Osteocyte (in vitro differentiated cells): Measurements from ENCODE around the gene ZBTB17. TPM values are rescaled to one million over a fixed set of nuclear protein-coding genes. Genes with fewer than 3 reads are reported as not detected.
A peak's percentile ranks its signal among the peaks of the same experiment; 100 is the strongest.

Experiments used
- DNase-seq: peaks from one replicate; pipeline ENCODE4 v3.0.0; 2021; ENCODE audit warnings: mixed read lengths; ENCODE audit not compliant: unreplicated experiment; ENCODE audit errors: extremely low spot score
- H3K27ac Mint-ChIP-seq: one replicate; pipeline ENCODE4 v1.8.0; 2021; ENCODE audit warnings: mild to moderate bottlenecking, mixed read lengths; ENCODE audit not compliant: unreplicated experiment
- H3K27me3 Mint-ChIP-seq: one replicate; pipeline ENCODE4 v1.8.0; 2021; ENCODE audit warnings: mixed read lengths; ENCODE audit not compliant: unreplicated experiment
- H3K36me3 Mint-ChIP-seq: one replicate; pipeline ENCODE4 v1.8.0; 2021; ENCODE audit warnings: mixed read lengths; ENCODE audit not compliant: unreplicated experiment
- H3K4me1 Mint-ChIP-seq: one replicate; pipeline ENCODE4 v1.8.0; 2021; ENCODE audit warnings: mixed read lengths; ENCODE audit not compliant: unreplicated experiment
- H3K4me3 Mint-ChIP-seq: one replicate; pipeline ENCODE4 v1.8.0; 2021; ENCODE audit warnings: mild to moderate bottlenecking, moderate library complexity, mixed read lengths; ENCODE audit not compliant: unreplicated experiment
- H3K9me3 Mint-ChIP-seq: one replicate; pipeline ENCODE4 v1.8.0; 2021; ENCODE audit warnings: mixed read lengths; ENCODE audit not compliant: unreplicated experiment
- total RNA-seq: library from RNA; stranded (reverse); gene quantifications from 2 replicates; pipeline ENCODE4 v1.2.1, GENCODE V29; 2021
- TF ChIP-seq, protein P1 (sequence below): fragments of 200-600 bp; sonication (generic); IDR thresholded peaks from 2 replicates; pipeline ENCODE4 v1.5.0; 2021; ENCODE audit warnings: antibody characterized with exemption, mild to moderate bottlenecking, moderate library complexity

Gene ZBTB17
- total RNA-seq, 1 donor from 2014 or later = 37.2 TPM

DNA sequence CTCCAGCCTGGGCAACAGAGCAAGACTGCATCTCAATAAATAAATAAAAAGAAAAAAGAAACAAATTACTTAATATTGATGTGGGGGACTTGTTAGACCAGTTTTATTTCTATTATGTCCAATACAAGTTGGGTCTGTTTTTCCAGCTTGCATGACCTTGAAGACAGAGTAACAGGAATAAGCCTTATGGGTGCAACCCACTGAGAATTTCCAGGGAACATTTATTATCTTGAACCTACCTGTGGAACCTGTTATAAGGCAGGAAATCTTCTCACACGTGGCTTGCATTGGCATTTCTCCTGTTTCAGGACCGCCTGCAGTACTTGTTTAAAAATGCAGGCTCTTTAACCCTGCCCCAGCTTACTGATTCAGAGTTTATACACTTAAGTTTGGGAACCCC lies 64.0 kb downstream of the ZBTB17 start:
- Mint-ChIP-seq H3K27ac (no peak overlapping the region), H3K9me3 (no peaks in the 10 kb centered on the region), H3K4me3 (no peak overlapping the region), H3K27me3 (no peaks in the 10 kb centered on the region), H3K36me3 (peaks cover 44% of the 10 kb centered on the region), H3K4me1 (peaks cover 10% of the 10 kb centered on the region)
- no peak for DNase-seq
- TF ChIP-seq, protein P1, sequence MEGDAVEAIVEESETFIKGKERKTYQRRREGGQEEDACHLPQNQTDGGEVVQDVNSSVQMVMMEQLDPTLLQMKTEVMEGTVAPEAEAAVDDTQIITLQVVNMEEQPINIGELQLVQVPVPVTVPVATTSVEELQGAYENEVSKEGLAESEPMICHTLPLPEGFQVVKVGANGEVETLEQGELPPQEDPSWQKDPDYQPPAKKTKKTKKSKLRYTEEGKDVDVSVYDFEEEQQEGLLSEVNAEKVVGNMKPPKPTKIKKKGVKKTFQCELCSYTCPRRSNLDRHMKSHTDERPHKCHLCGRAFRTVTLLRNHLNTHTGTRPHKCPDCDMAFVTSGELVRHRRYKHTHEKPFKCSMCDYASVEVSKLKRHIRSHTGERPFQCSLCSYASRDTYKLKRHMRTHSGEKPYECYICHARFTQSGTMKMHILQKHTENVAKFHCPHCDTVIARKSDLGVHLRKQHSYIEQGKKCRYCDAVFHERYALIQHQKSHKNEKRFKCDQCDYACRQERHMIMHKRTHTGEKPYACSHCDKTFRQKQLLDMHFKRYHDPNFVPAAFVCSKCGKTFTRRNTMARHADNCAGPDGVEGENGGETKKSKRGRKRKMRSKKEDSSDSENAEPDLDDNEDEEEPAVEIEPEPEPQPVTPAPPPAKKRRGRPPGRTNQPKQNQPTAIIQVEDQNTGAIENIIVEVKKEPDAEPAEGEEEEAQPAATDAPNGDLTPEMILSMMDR = no peak

DNA sequence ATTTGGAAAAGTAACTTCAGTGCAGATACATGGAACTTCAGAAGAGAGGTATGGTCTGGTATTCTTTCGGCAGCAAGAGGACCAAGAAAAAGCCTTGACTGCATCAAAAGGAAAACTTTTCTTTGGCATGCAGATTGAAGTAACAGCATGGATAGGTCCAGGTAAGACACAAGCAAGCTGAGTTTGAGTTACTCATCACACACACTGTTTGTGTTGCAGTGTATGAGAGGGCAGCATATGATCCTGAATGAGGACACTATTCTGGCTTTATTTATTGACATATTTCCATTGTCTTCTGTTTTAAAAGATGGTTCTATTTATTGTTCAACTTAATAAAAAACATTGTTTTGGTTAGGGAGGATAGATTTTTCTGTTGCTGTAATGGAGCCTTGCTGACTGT lies 64.8 kb downstream of the ZBTB17 start:
- TF ChIP-seq, protein P1 = no peak
- Mint-ChIP-seq H3K4me1 (peaks cover 4% of the 10 kb centered on the region), H3K27ac (no peak overlapping the region), H3K36me3 (peaks cover 39% of the 10 kb centered on the region), H3K27me3 (no peaks in the 10 kb centered on the region), H3K9me3 (no peaks in the 10 kb centered on the region), H3K4me3 (no peak overlapping the region)
- DNase-seq = no peak

DNA sequence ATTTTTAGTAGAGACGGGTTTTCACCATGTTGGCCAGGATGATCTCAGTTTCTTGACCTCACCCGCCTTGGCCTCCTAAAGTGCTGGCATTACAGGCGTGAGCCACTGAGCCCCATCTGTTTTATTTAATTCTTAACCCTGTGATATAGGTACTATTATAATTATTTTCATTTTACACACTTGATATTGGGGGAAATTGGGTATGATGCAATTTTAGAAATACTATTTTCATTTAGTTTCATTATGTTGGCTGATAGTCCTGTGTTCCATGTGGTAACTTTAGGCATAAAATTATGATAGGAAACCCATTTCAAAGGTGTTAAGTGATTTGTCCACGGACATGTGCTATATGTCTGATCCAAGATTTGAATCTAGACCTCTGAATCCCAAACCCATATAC lies 67.3 kb downstream of the ZBTB17 start:
- H3K27ac Mint-ChIP-seq = no peak overlapping the region
- peaks cover 27% of the 10 kb centered on the region for H3K36me3 Mint-ChIP-seq
- no peak overlapping the region for H3K4me3 Mint-ChIP-seq
- TF ChIP-seq, protein P1 = no peak
- H3K9me3 Mint-ChIP-seq = no peaks in the 10 kb centered on the region
- peaks cover under 1% of the 10 kb centered on the region for H3K4me1 Mint-ChIP-seq
- H3K27me3 Mint-ChIP-seq = no peaks in the 10 kb centered on the region
- no peak for DNase-seq

DNA sequence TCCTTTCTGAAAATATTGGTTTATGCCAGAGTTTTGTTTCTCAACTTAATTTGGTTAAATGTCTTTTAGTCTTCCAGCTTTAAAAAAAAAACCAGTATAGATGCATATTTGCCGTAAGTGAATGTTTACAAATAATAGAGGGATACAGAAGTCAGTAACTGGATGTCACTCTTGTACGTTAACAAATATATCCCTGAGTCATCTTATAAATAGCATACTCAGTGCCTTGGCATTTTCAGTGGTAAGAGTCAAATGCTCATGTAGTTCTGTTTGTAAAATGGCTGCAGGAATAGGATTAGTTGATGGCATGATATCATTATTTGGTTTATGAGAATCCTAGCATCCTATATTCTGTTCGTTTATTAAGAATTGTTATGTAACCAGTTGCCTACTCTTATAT lies 73.0 kb downstream of the ZBTB17 start:
- Mint-ChIP-seq H3K27ac (peak overlapping the region; percentile 57), H3K36me3 (peaks cover 9% of the 10 kb centered on the region), H3K4me3 (no peak overlapping the region)

DNA sequence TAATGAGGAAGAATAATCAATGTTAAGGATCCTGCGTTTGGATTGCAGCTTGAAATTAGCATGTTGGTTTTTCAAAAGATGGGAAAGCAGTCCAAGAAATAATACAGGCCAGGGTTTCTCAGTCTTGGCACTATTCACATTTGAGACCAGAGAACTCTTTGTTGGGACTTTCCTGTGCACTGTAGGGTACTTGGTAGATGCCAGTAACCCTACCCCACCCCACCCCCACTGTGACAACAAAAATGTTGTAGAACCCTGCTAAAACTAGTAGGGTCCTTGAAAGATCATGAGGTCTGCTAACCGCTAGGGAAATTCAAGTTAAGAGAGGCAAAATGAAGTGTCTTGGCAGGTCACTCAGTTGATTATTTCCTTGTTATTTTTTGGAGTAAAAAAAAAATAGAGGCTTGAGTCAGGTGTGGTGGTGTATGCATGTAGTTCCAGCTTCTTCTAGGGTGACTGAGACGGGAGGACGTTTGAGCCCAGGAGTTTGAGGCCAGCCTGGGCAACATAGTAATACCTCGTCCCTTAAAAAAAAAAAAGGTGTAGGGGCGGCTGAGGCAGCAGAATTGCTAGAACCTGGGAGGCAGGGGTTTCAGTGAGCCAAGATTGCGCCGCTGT lies 75.1 kb downstream of the ZBTB17 start:
- DNase-seq = no peak
- no peak overlapping the region for H3K4me3 Mint-ChIP-seq
- H3K4me1 Mint-ChIP-seq = peaks cover 25% of the 10 kb centered on the region
- H3K9me3 Mint-ChIP-seq = no peaks in the 10 kb centered on the region
- no peaks in the 10 kb centered on the region for H3K27me3 Mint-ChIP-seq
- H3K27ac Mint-ChIP-seq = peak overlapping the region; percentile 54
- H3K36me3 Mint-ChIP-seq = peaks cover 6% of the 10 kb centered on the region
- TF ChIP-seq, protein P1 = no peak

More for the DNA sequence above, 73.0 kb downstream of the ZBTB17 start:
- Mint-ChIP-seq H3K27me3 (no peaks in the 10 kb centered on the region), H3K9me3 (no peaks in the 10 kb centered on the region), H3K4me1 (peaks cover 25% of the 10 kb centered on the region)
- TF ChIP-seq, protein P1 = no peak
- no peak for DNase-seq
